ENCODE data around the gene KDM3B.

GRCh38 chr5:138372225-138372624 lies 19.7 kb downstream of the KDM3B start:
- TF ChIP-seq GATA2 (IDR thresholded peaks at IDR 0.05; ENCODE audit: low read depth, low read length) = no peak
- TF ChIP-seq GATA3 (IDR thresholded peaks at IDR 0.05; ENCODE audit: low read depth, low read length) = no peak
